ENCODE measurements around the gene GPR75.

The GPR75 gene

GRCh38 chr2:53859206-53860181, at the start of gene GPR75:
Gene GPR75, minus strand, starts transcription at chr2:53859967. Its CDS starts 5,211 bp downstream, at chr2:53854756.
- DNase-seq: no peak

DNA sequence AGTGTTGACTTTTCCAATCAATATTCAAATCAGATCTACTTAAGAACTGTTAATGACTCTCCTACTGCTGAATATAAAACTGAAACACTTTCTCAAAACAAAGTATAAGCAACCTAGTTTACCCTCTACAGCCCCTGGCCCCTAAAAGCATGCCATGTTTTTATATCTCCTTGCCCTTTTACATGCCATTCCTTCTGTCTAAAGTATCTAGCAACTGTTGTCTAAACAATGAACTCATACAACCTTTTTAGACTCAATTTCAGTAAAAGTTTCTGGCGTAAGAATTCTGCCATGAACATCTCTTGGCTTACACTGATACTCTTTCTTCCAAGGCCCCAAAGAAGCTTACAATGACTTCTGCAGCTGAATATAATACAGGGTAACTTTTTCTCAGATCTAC, 47.8 kb upstream of the GPR75 start:
- DNase-seq: no peak

- no peak for DNase-seq
Measured at GRCh38 chr2:53905396-53905795, 45.6 kb upstream of the GPR75 start.

DNA sequence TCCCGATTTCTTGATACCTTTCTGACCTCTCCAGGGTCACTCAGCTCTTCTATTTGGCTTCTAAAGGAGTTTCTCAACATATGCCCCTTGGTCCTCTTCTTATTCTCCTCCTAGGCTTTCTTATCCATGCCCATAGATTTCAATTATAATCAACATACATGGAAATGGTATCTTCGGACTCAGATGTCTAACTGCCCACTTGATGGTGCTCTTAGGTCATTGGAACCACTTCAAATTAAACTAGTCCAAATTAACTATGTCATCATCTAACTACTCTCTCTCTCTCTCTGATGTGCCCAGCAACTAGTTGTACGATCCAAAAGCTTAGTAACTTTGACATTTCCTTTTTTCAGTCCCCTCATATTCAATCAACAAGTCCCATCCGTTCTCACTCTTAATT, 43.2 kb upstream of the GPR75 start:
- no peak for DNase-seq

DNA sequence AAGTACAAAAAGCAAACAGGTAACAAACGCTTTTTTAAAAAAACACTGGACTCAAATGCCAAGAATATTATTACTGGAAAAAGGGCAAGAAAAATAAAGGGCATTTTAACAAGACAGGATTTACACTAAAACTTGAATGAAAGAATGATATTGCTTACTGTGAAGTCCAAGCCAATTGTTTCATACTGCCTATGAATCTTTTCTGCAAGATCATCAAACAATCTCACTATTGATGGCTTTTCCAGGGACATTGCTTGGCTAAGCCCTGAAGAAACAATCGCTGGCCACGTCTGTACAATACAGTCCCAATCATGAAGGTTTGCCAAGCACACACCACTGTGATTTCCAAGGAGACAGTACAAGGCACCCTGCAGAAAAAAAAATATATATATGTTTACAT, 41.4 kb upstream of the GPR75 start:
- no peak for DNase-seq

DNA sequence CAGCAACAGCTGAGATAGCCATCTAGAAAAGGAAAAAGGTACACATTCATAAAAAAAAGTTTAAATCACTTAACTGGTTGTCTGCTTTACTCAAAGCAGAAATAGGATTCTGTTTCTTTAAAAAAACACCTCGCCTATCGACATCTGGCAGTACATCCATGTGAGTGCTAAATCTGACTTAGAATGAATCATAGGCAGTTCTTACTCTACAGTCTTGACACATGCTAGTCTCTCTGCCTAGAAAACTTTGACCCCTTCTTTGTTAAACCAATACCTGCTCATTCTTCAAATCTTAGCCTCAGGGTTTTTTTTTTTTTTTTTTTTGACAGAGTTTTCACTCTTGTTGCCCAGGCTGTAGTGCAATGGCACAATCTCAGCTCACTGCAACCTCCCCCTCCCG, 37.1 kb upstream of the GPR75 start:
- no peak for DNase-seq

DNA sequence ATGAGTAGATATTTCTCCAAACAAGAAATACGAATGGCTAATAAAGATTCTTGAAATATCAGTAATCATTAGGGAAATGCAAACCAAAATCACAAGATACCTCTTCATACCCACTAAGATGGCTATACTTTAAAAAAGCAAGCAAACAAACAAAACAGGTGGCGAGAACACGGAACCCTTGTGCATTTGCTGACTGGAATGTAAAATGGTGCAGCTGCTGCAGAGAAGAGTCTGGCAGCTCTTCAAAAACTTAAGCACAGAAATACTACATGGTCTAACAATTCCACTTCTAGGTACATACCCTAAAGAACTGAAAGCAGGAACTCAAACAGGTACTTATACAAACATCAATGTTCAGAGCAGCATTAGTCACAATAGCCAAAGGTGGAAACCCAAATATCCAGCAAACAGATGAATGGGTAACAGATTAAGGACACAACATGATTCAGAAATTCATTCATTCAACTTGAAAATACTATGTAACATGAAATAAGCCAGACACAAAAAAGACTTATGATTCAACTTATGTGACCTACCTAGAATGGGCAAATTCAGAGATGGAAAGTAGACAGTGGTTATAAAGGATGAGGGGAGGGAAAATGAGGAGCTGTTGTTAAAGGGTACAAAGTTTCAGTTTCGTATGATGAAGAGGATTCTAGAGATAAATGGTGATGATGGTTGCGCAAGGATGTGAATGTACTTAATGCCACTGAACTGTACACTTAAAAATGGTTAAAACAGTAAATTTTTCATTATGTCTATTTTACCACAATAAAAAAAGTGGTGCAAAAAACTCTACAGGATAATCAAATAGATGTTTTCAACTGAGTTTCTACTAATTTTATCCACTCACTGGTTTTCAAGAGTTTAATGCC, 26.9 kb upstream of the GPR75 start:
- no peak for DNase-seq

- DNase-seq: no peak
Measured at GRCh38 chr2:53884883-53885282, 25.1 kb upstream of the GPR75 start.

DNA sequence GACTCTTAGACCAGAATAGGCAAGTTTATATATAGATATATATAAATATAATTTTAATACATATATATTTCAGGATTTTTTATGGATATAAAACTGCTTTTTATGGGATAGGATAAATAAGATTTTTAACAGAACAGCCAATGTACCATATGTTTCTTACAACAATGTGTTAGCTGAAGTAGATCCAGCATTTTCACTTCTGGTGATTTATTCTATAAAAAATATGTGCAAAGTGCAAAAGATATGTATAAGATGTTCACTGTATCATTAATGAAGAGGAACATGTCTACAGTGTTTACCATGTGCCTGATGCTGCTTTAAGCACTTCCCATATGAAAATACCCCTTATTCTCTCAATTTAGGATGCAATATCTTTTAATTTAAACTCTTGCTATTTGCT, 22.2 kb upstream of the GPR75 start:
- no peak for DNase-seq

DNA sequence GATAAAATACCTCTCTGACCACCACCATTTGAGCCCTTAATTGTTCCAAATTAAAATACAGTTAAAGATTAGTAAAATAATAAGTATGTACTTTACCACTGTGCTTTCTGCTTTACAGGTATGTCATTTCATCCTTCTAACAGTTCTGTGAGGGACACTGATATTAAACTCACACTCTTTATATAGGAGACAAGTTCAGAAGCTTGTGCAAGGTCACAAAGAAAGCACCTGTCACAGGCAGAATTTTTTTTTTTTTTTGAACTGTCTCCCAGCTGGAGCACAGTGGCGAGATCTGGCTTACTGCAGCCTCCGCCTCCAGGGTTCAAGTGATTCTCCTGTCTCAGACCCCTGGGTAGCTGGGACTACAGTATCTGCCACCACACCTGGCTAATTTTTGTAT, 21.6 kb upstream of the GPR75 start:
- no peak for DNase-seq

GRCh38 chr2:53880756-53881155, 21.0 kb upstream of the GPR75 start:
- no peak for DNase-seq

- DNase-seq: no peak
Measured at GRCh38 chr2:53877556-53877955, 17.8 kb upstream of the GPR75 start.

DNA sequence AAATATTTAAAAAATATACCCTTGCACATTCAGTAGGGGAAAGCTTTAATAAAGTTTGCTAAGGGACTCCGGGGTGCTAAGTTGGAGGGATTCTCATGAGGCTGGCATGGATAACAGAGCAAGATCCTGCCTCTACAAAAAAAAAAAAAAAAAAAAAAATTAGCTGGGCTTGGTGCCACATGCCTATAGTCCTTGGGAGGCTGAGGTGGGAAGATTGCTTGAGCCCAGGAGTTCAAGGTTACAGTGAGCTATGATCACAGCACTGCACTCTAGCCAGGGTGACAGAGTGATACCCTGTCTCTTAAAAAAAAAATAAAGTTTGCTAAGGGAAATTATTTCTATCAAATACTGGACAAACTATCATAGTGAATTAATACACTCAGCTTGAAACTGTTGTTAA, 17.3 kb upstream of the GPR75 start:
- no peak for DNase-seq

DNA sequence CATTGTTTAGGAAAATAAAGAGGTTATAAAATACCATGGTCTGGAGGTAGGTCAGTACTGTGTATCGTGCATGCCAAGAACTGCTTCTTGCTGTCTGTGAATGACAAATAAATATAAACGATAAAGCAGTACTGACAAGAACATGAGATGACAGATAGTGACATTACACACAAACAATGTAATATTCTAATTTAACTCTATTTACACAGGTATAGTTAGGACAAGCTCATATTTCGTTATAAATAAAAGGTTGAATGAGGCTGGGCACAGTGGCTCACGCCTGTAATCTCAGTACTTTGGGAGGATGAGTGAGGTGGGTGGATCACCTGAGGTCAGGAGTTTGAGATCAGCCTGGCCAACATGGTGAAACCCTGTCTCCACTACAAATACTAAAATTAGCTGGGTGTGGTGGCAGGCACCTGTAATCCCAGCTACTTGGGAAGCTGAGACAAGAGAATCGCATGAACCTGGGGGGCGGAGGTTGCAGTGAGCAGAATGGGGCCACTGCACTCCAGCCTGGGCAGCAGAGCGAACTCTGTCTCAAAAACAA, 14.7 kb upstream of the GPR75 start:
- no peak for DNase-seq

- DNase-seq: no peak
Measured at GRCh38 chr2:53867773-53868172, 8.0 kb upstream of the GPR75 start.

DNA sequence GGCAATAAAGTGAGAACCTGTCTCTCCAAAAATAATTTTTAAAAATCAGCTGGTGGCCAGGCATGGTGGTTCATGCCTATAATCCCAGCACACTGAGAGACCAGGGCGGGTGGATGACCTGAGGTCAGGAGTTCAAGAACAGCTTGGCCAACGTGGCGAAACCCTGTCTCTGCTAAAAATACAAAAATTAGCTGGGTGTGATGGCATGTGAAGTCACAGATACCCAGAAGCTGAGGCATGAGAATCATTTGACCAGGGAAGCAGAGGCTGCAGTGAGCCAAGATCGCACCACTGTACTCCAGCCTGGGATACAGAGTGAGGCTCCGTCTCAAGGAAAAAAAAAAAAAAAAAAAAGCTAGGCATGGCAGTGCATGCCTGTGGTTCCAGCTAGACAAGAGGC, 7.4 kb upstream of the GPR75 start:
- no peak for DNase-seq

GRCh38 chr2:53865962-53866361, 6.2 kb upstream of the GPR75 start:
- no peak for DNase-seq

GRCh38 chr2:53865264-53865663, 5.5 kb upstream of the GPR75 start:
- no peak for DNase-seq

- no peak for DNase-seq
Measured at GRCh38 chr2:53863538-53864227, 3.9 kb upstream of the GPR75 start.

DNA sequence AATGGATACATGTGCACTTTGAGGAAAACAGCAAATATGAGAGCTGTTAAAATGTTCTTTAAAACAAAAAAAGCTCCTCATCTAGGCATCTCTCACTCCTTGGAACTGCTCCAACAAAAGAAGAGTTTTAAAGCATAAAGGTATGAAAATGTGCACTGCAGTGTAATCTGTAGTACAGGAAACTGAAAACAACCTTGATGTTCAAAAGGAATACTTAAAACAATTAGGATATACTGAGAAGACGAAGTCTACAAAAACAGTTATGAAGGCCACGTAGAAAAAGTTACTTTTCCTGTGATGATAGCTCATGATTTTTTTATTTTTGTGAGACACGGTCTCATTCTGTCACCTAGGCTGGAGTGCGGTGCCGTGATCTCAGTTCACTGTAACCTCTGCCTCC, 2.1 kb upstream of the GPR75 start:
- no peak for DNase-seq

GRCh38 chr2:53856272-53856671, 3.5 kb downstream of the GPR75 start:
- no peak for DNase-seq

GRCh38 chr2:53854678-53855077, 5.1 kb downstream of the GPR75 start:
- DNase-seq: no peak

DNA sequence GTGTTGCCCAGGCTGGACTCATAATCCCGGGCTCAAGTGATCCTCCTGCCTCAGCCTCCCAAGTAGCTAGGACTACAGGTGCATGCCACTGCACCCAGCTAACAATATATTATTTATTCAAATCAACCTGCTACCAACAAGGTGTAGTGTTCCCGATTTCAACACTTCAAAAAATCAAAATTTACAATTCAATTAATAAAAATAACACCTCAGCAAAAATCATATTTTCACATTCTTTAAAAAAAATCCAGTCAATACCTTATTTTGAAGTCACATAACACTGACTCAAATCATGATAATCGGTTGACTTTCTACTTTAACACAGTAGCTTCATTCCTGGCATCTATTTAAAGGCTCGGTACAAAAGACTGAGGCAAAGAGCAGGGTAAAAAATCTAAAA, 7.2 kb downstream of the GPR75 start:
- no peak for DNase-seq

Data from CD4-positive, alpha-beta T cell treated with Interleukin-1 beta for 1 hour (primary cell).